GM12875 (cell line): ENCODE measurements around the gene JAKMIP3.

ENCODE experiments used
- H3K4me3 ChIP-seq: one replicate; pipeline ENCODE4 v1.5.1; 2011; ENCODE audit warnings: low read depth, low read length, control low read depth
- CTCF ChIP-seq: IDR thresholded peaks from 2 replicates; pipeline ENCODE4 v1.5.1; 2011; ENCODE audit warnings: low read depth, mild to moderate bottlenecking, control low read depth, inconsistent platforms, low read length, moderate library complexity, borderline replicate concordance; ENCODE audit not compliant: insufficient read depth

The JAKMIP3 gene

GRCh38 chr10:132043861-132044695, 21.7 kb upstream of the JAKMIP3 start:
- TF ChIP-seq CTCF: no peak
- H3K4me3 ChIP-seq: no peak overlapping the region

GRCh38 chr10:132044803-132045202, 20.9 kb upstream of the JAKMIP3 start:
- no peak for TF ChIP-seq CTCF
- H3K4me3 ChIP-seq: no peak overlapping the region

GRCh38 chr10:132045324-132045723, 20.4 kb upstream of the JAKMIP3 start:
- no peak for TF ChIP-seq CTCF
- H3K4me3 ChIP-seq: no peak overlapping the region

GRCh38 chr10:132047575-132048293, 18.0 kb upstream of the JAKMIP3 start:
- no peak overlapping the region for H3K4me3 ChIP-seq
- no peak for TF ChIP-seq CTCF

DNA sequence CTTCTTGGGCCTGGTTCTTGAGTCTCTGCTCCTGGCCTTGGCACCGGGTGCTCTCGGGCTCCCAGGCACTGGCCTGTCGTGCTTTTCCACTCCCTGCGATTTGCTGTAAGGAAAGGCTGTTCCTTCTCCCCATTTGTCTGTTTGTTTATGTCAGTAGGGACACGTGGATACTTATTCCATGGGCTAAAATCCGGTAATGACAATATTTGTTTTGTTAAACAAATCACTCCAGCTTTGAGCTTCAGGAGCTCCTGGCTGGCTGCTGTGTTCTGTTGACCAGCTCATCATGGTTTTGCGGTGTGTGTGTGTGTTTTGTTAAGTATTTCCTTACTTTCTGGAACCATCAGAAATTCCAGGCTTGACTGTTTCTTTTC, 17.5 kb upstream of the JAKMIP3 start:
- no peak overlapping the region for H3K4me3 ChIP-seq
- no peak for TF ChIP-seq CTCF

- no peak for TF ChIP-seq CTCF
- no peak overlapping the region for H3K4me3 ChIP-seq
Observed at GRCh38 chr10:132050191-132050590, 15.6 kb upstream of the JAKMIP3 start.

DNA sequence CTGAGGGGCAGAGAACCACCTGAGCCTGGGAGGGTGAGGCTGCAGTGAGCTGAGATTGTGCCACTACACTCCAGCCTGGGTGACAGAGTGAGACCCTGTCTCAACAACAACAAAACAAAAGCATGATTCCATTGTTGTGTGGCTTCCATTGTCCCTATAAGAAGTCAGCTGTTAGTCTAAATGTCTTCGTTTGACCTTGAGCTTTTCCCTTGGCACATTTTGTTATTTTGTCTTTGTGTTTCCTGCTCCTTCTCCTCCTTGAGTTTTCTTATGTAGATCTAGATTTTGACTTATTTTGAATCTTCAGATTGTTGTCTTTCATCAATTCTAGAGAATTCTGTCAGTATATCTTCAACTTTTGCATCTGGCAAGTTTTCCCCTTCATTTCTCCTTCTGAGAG, 13.6 kb upstream of the JAKMIP3 start:
- no peak overlapping the region for H3K4me3 ChIP-seq
- no peak for TF ChIP-seq CTCF
